Body of pancreas (tissue), 4 donors: Measurements from ENCODE around the gene KLF15. TPM values are rescaled to one million over a fixed set of nuclear protein-coding genes. Genes with fewer than 3 reads are reported as not detected.

Experiments
- ATAC-seq: fragments of 150-250 bp; one replicate; pipeline ENCODE4 v1.9.1; 2016
- DNase-seq, 4 donors: peaks; one replicate each; pipeline ENCODE4 v3.0.0-alpha.2; 2019
- H3K27ac ChIP-seq, 4 donors: fragments of 200-600 bp; sonication (generic); 1 replicate in 3 of 4; 2 replicates in 1 of 4; pipeline versions ENCODE4 v1.5.1 to v1.6.1; 2016 to 2019; ENCODE audit warnings: mild to moderate bottlenecking in 1 of 4, mixed read lengths in 1 of 4, moderate library complexity in 1 of 4
- H3K27me3 ChIP-seq, 2 donors: fragments of 200-600 bp; sonication (generic); one replicate each; pipeline ENCODE4 v1.6.0; 2016; ENCODE audit warnings: mild to moderate bottlenecking in 1 of 2
- H3K36me3 ChIP-seq, 2 donors: fragments of 200-600 bp; sonication (generic); replicated peaks in 1 of 2; 2 replicates each; pipeline ENCODE4 v1.5.1; 2016; ENCODE audit warnings: low read depth in 2 of 2; ENCODE audit not compliant: insufficient read depth in 1 of 2
- H3K4me1 ChIP-seq: fragments of 200-600 bp; sonication (generic); one replicate; pipeline ENCODE4 v1.6.0; 2016
- H3K4me3 ChIP-seq, 2 donors: fragments of 200-600 bp; sonication (generic); 1 replicate in 1 of 2; 2 replicates in 1 of 2; pipeline ENCODE4 v1.5.1; 2016 to 2019
- H3K9me3 ChIP-seq, 3 donors: fragments of 200-600 bp; sonication (generic); 1 replicate in 2 of 3; 2 replicates in 1 of 3; pipeline ENCODE4 v1.5.1; 2016
- POLR2A ChIP-seq, 3 donors: fragments of 450-650 bp; IDR thresholded peaks; one replicate each; pipeline ENCODE4 v1.6.1; 2016; ENCODE audit warnings: antibody characterized with exemption in 3 of 3, mild to moderate bottlenecking in 2 of 3
- WGBS, 2 donors: methylation state at CpG; one replicate each; pipeline ENCODE4 v1.1.5; 2017; 5-methylcytosine and 5-hydroxymethylcytosine counted together
- intact Hi-C: fragments of 100-400 bp; cut with DNase I; formaldehyde crosslinking; loops from one replicate; pipeline ENCODE4 v1.15.1; 2023
- total RNA-seq, 2 donors: library from RNA; depleted of rRNA; stranded (reverse); fragments of >200 nt; gene quantifications; one replicate each; pipeline ENCODE4 v1.1.0, GENCODE V29; 2016
- TF ChIP-seq, protein P1 (sequence below), 7 experiments: fragments of 450-650 bp in 4 of 7; fragments of 200-600 bp in 3 of 7; sonication (generic) in 3 of 7; IDR thresholded peaks; one replicate each; pipeline ENCODE4 v1.5.1; 2016 to 2019; ENCODE audit warnings: antibody characterized with exemption in 7 of 7

Gene KLF15
- total RNA-seq, 2 donors from 2014 or later = 37.4 to 40.2 TPM

DNA sequence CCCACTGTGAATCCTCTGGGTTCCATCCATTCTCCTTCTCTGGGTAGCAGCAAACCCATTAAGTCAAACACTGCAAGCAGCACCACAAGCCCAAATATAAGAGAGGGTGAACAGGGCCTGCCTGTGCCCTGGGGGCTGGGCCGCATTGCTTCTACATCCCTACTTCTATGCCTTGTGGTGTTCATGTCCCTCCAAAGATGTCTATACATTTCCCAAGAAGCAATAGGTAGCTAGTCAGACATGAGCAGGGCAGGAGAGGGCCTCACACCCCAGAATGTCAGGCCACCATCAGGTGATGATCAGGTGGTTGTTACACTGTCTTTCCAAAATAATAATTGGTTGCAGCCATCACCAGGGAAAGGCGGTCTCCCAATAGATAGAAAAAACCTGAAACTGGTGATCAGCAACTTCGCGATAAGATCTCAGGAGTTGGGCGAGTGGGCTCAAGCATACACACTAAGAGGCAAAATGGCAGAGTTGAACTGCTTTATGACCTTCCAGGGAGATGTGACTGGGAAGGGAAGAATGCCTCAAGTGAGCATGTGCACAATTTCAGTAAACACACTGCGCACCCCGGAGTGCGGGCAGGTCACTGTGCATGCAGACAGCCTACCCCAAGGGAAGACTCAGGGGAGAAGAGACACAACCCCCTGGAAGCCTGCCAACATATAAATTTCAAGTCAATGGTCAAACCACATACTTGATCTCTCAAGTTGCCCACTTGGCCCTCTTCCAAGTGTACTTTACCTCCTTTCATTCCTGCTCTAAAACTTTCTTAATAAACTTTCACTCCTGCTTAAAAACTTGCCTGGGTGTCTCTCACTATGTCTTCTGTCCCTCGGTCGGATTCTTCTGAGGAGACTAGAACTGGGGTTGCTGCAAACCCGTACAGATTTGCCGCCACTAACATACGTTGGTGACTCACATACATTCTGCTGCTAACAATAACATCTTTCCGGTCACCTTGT is 39.9 kb downstream of the KLF15 start:
- no peaks in the 10 kb centered on the region for H3K9me3 ChIP-seq
- no peaks in the 10 kb centered on the region for H3K4me1 ChIP-seq
- DNase-seq (no peak), ATAC-seq (no peak)
- H3K36me3 ChIP-seq = no peaks in the 10 kb centered on the region
- TF ChIP-seq, protein P1, sequence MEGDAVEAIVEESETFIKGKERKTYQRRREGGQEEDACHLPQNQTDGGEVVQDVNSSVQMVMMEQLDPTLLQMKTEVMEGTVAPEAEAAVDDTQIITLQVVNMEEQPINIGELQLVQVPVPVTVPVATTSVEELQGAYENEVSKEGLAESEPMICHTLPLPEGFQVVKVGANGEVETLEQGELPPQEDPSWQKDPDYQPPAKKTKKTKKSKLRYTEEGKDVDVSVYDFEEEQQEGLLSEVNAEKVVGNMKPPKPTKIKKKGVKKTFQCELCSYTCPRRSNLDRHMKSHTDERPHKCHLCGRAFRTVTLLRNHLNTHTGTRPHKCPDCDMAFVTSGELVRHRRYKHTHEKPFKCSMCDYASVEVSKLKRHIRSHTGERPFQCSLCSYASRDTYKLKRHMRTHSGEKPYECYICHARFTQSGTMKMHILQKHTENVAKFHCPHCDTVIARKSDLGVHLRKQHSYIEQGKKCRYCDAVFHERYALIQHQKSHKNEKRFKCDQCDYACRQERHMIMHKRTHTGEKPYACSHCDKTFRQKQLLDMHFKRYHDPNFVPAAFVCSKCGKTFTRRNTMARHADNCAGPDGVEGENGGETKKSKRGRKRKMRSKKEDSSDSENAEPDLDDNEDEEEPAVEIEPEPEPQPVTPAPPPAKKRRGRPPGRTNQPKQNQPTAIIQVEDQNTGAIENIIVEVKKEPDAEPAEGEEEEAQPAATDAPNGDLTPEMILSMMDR (IDR thresholded peaks at IDR 0.05) = no peak
- no peak for TF ChIP-seq POLR2A (IDR thresholded peaks at IDR 0.05)
- intact Hi-C loops = no loop called here
- H3K4me3 ChIP-seq = no peak overlapping the region
- 90 to 93% methylated on average over 14 of the region's 14 CpGs for WGBS, 2 donors
- H3K27ac ChIP-seq = no peak overlapping the region
- no peaks in the 10 kb centered on the region for H3K27me3 ChIP-seq

DNA sequence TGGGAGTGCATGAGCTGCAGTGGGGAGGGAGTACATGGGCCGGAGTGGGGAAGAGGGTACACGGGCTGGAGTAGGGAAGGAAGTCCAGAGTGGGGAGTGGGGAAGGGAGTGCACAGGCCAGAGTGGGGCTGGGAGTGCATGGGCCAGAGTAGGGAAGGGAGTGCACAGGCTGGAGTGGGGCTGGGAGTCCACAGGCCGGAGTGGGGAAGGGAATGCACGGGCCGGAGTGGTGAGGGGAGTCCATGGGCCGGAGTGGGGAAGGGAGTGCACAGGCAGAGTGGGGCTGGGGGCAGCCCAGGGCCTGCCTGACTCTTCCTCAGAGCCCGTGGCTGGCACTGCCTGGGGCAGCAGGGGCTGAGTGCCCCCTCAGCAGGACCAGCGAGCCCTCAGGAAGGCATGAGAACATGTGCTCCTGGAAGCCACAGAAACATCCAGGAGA is 40.7 kb downstream of the KLF15 start:
- no peak overlapping the region for H3K27ac ChIP-seq
- 90 to 91% methylated on average over 7 to 8 of the region's 8 CpGs for WGBS, 2 donors

DNA sequence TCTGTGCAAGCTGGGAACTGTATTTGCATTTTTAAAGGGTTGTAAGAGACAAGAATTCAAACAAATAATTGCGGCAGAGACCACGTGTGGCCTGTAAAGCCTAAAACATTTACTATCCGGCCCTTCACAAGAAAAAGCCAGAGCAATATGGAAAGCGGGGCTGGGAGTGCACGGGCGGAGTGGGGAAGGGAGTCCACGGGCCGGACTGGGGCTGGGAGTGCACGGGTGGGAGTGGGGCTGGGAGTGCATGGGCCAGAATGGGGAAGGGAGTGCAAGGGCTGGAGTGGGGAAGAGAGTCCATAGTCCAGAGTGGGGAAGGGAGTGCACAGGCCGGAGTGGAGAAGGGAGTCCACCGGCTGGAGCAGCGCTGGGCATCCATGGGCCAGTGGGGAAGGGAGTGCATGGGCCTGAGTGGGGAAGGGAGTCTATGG is 41.2 kb downstream of the KLF15 start:
- H3K4me3 ChIP-seq = no peak overlapping the region
- no peak overlapping the region for H3K27ac ChIP-seq
- TF ChIP-seq POLR2A (IDR thresholded peaks at IDR 0.05) = no peak
- TF ChIP-seq, protein P1 (IDR thresholded peaks at IDR 0.05) = no peak
- no peaks in the 10 kb centered on the region for H3K27me3 ChIP-seq
- intact Hi-C loops = no loop called here
- H3K36me3 ChIP-seq = no peaks in the 10 kb centered on the region
- no peaks in the 10 kb centered on the region for H3K9me3 ChIP-seq
- 81 to 84% methylated on average over 12 of the region's 12 CpGs for WGBS, 2 donors
- no peaks in the 10 kb centered on the region for H3K4me1 ChIP-seq
- DNase-seq (no peak), ATAC-seq (no peak)

More for the DNA sequence above, 40.7 kb downstream of the KLF15 start:
- TF ChIP-seq, protein P1 (IDR thresholded peaks at IDR 0.05) = no peak
- TF ChIP-seq POLR2A (IDR thresholded peaks at IDR 0.05) = no peak
- Histone ChIP-seq H3K36me3 (no peaks in the 10 kb centered on the region), H3K27me3 (no peaks in the 10 kb centered on the region), H3K9me3 (no peaks in the 10 kb centered on the region), H3K4me3 (no peak overlapping the region), H3K4me1 (no peaks in the 10 kb centered on the region)
- ATAC-seq (no peak), DNase-seq (no peak)
- intact Hi-C loops = no loop called here

DNA sequence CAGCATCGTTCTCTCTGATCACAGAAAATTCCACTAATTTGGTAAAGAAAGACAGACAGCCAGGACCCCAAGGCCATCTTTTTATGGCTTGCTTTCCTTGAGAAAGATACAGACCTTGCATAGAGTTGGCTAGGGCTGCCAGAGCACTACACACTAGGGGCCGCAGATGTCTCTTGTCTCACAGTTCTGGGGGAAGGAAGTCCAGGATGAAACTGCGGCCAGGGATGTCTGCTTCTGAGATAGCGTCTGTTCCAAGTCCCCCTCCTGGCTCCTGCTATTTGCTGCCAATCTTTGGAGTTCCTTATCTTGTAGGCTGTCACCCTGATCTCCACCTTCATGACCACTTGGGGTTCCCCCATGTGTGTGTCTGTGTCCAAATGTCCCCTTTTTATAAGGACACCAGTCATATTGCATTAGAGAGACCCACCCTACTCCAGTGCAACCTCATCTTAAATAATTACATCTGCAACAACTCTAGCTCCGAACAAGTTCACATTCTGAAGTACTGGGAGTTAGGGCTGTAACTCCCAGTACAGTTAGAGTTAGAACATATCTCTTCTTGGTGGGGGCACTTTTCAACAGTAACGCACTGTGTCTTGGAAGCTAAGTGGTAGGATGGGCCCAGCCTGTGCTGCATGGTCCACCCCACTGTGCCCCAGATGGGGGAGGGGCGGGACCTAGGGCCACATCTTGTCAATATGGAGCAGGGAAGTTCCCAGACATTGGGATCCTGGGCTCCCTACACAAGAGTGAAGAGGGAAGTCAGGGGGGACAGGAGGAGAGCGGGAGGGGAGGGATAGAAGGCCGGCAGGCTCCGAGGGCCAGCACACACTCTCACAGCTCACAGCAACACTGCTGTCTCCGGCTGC is 42.2 kb downstream of the KLF15 start:
- Histone ChIP-seq H3K4me3 (no peak overlapping the region), H3K4me1 (no peaks in the 10 kb centered on the region), H3K9me3 (no peaks in the 10 kb centered on the region), H3K27ac (no peak overlapping the region), H3K27me3 (no peaks in the 10 kb centered on the region), H3K36me3 (no peaks in the 10 kb centered on the region)
- TF ChIP-seq, protein P1 (IDR thresholded peaks at IDR 0.05) = no peak
- no peak for TF ChIP-seq POLR2A (IDR thresholded peaks at IDR 0.05)
- intact Hi-C loops = no loop called here
- ATAC-seq = no peak
- DNase-seq = no peak
- WGBS, 2 donors = 78 to 89% methylated on average over 11 of the region's 11 CpGs
